ENCODE data around the gene CRAMP1.
A peak's percentile ranks its signal among the peaks of the same experiment; 100 is the strongest.
"Not testable (repeated sequence)": the region's sequence is repeated elsewhere in the genome, so short reads cannot be mapped to it uniquely, and the experiment has no call there.

CRAMP1 gene, protein sequence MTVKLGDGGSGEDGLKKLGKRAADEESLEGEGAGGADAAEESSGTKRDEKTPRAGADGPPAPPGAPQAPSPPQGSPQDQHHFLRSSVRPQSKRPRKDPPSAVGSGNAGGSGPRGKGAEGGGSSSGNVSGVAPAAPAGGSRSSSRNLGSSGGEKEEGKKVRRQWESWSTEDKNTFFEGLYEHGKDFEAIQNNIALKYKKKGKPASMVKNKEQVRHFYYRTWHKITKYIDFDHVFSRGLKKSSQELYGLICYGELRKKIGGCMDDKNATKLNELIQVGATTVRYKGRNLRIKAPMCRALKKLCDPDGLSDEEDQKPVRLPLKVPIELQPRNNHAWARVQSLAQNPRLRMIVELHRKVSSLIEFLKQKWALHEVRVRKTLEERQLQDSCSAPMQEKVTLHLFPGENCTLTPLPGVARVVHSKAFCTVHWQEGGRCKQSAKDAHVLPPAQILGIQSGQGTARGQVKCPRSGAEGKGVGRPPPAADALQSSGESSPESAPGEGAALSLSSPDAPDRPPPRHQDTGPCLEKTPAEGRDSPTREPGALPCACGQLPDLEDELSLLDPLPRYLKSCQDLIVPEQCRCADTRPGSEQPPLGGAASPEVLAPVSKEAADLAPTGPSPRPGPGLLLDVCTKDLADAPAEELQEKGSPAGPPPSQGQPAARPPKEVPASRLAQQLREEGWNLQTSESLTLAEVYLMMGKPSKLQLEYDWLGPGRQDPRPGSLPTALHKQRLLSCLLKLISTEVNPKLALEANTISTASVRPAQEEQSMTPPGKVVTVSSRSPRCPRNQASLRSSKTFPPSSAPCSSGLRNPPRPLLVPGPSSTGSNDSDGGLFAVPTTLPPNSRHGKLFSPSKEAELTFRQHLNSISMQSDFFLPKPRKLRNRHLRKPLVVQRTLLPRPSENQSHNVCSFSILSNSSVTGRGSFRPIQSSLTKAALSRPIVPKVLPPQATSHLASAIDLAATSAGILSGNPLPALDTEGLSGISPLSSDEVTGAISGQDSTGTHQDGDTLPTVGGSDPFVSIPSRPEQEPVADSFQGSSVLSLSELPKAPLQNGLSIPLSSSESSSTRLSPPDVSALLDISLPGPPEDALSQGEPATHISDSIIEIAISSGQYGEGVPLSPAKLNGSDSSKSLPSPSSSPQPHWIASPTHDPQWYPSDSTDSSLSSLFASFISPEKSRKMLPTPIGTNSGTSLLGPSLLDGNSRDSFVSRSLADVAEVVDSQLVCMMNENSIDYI (N-terminal part only)

DNA sequence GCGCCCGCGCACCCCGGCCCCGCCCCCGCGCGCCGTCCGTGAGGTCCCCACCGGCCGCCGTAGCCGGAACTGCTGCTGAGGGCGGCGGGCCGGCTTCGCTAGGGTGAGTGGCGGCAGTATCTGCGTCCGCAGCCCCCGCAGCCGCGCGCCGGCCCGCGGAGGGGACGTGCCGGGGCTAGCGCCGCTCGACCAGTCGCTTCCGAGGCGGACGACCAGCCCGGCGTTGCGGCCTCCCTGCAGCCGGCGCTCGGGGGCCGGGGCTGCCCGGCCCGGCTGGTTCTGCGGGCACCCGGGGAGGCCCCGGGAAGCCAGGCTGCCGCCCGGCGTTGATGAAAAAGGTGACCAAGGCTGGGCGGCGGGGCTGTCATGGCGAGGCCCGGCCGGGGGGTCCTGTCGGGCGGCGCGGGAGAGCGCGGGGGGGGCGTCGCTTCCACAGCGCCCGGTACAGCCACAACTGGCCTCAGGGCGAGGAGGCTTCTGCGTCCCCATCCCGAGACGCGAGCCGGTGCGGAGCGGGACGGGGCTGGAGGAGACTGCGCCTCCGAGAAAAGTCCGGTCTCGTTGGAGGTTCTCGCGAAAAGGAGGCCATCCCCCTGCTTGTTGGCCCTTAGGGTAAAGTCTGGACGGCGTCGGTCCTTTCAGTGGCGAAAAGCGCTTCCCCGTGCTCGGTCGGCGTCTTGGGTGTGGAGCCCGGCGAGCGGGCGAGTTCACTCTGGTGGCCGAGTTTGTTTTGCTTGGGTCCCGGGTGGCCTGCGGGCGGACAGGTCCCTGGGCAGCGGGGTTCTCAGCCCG lies at the start of gene CRAMP1:
Gene CRAMP1, plus strand, starts transcription at position 41 of the 792 bp plus-strand sequence. CDS start 2,280 bp downstream, outside the sequence.
- DNase-seq, result peak in 1 of 2 experiments; percentile 32

DNA sequence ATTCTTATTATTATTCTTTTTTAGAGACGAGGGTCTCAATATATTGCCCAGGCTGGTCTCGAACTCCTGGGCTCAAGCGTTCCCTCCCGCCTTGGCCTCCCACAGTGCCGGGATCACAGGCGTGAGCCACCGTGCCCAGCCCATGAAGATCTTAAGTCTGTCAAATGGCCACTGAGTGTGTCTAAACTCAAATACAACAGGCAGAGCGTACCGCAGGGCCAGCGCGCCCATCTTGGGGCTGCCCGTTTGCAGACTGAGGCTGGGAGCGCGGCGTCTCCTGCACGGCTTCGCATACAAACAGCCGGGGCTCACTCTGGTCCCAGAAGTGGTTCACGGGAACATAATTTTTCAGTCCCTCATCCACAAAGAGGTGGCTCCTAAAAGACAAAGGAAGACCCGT lies 48.4 kb upstream of the CRAMP1 start:
- DNase-seq, result no peak

DNA sequence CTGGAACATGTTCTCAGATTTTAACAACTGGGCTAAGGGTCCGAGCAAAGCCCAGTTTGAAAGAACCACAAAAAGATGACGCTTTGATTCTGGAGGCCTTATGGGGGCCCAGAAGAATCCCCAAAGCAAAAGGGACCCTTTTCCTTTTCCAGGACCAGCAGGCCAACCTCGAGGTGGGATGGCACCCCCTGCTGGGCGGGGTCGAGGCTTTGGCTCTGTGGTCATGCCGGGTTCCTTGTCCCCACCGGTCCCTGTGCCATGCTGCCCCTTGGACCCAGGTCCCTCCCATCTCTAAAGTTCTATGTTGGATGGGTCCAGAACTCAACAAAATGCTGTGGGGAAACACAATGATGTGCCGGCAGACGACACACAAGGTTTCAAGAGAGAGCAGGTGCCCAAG lies 47.8 kb upstream of the CRAMP1 start:
- no peak for DNase-seq

DNA sequence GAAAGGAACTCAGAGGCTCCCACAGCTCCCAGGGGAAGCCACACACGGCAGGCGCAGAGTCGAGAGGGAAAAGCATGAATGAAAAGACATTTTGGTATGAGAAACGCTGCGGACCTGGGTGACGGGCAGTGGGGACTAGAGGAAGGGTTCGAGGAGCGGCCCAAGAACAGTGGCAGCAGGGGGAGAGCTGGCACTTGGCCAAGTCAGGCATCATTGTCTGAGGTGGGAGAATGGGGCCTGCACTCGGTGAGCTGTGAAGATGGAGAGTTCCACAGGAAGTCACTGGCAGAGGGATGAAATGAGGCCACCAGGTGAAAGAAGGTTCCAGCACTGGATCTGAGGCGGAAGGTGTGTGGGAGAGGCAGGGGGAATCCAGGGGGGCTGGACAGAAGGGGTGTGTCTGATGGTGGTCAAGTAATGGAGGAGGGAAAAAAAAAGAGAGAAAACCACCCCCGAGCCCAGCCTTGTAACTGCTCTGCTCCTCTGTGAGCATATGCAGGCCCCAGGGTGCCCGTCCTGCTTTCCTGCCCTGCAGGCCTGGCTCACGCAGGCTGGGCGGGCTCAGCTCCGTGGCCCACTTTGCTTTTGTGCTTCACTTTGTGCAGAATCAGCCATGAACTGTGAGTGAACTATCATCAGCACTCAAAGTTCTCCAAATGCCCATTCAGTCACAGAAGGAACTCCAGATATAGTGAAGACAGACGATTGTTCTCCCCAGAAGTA lies 46.9 kb upstream of the CRAMP1 start:
- DNase-seq, result no peak

DNA sequence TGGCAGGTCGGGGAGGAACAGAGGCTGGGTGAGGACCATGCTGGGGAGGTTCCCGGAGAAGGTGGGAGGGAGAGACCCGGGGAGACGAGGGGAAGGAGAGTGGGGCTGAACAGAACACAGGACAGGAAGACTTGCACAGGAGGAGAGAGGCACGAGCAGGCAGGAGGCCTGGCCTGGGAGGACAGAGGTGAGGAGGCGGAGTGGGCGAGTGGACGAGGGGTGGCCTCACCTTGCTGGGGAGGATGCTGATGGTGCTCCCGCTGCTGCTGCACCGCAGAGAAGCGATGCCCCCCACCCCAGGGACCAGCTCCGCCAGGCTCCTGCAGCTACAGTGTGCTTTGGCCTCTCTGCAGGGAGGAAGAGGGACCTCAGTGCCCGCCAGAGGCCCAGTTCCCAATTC lies 44.2 kb upstream of the CRAMP1 start:
- no peak for DNase-seq

DNA sequence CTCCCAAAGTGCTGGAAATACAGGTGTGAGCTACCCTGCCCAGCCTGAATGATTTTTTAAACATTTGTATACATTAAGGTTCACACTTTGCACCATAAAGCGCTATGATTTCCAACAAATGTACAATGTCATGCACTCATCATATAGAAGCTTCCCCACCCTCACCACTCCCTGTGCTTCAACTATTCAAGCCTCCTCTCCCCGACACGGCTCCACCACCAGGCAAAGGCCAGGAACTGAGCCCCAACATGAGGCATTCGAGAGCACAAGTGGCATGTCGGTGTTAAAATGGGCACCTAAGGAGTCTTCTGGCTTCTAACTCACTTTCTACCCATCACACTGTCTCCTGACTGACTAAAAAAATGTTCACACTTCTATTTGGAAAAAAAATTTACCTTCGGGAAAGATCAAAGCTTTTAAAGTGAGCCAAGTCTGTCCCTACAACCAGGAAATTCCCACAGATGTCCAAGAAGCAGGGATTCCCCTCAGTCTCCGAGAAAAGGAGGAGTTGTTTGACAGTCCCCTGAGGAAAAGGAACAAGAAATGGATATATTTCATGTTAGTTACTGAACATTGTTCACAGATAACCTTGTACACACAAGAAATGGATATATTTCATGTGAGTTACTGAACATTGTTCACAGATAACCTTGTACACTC lies 41.0 kb upstream of the CRAMP1 start:
- DNase-seq, result no peak

DNA sequence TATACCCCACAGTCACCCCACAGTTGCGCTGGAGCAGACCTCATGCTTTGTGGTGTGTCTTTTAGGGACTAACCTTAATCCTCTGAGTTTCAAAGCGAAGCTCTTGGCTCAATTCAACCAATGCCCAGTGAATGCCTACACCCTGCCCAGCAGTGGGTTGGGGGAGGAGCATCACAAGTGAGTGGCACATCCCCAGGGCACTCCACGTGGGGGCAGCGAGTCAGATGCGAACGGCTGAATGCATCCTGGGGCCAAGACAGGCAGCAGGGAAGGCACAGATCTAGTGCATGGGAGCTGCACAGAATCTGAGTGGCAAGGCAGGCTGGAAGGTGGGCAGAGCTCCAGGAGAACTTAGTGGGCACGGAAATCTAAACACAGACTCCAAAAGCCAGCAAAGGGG lies 39.5 kb upstream of the CRAMP1 start:
- DNase-seq, result no peak

DNA sequence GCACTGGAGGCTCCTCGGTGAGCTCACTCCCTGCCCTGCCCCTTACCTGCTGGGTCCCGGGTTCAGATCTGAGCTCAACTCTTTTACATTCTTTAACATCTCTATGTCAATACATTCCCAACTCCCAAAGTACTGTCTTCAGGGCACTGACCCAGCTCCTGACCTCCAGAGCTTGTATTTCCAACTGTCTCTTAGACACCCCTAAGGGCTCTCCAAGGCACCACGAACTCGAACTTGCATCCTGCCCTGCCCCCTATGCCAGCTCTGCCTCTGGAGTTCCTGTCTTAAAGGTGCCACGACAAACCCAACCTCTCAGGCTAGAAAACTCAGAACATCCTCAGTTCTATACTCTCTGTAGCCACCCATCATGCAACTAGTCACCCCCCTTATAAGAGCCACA lies 38.9 kb upstream of the CRAMP1 start:
- no peak for DNase-seq

DNA sequence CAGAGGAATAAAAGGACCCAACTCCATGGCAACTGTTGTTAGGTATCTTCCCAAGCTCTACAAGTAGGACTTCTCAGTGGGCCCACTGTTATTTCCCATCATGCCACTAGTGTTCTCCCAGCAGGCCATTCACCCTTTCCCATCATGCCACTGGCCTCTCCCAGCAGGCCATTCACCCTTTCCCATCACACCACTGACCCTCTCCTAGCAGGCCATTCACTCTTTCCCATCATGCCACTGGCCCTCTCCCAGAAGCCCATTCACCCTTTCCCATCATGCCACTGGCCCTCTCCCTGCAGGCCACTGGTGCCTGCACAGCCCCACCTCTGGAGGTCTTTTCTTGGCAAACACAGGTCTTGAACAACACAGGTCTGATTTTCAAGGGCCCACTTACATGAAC lies 36.6 kb upstream of the CRAMP1 start:
- DNase-seq, result no peak

DNA sequence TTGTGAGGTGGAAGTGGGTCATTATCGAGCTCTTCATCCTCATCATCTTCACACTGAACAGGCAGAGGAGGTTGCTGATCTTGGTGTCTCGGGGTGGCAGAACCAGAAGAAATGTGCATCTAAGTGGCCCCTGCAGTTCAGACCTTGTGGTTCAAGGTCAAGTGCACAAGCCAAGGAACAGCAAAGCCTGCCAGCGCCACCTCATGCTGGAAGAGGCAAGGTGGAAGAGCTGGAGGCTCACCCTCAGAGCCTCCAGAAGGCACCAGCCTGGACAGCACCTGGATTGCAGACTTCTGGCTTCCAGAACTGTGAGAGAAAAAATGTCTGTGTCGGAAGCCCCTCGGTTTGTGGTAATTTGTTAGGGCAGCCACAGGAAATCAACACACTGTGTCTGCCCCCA lies 32.9 kb upstream of the CRAMP1 start:
- no peak for DNase-seq

DNA sequence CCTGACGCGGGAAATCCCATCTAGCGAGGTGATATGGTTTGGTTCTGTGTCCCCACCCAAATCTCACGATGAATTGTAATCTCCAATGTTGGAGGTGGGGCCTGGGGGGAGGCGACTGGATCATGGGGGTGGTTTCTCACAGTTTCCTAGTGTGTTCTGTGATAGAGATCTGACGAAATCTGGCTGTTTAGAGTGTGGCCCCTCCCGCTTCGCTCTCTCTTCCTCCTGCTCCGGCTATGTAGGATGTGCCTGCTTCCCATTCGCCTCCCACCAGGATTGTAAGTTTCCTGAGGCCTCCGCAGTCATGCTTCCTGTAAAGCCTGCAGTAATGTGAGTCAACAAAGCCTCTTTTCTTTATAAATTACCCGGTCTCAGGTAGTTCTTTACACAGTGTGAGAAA lies 31.9 kb upstream of the CRAMP1 start:
- DNase-seq, result no peak

DNA sequence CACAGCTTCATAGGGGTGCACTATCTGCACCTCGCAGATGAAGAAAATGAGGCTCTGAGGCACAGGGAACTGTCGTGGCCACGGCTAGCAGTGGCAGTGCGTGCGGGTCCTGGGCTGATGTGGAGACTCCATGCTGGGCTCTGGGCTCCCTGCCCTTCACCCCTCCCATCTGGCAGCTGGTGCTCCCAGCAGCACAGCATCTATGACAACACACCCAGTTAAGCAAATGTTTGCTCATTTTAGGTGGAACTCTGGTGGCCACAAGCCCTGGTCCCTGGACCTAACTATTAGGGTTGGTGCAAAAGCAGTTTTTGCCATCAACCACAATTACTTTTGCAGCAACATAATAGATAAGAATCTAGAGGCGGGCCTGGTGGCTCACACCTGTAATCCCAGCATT lies 31.2 kb upstream of the CRAMP1 start:
- DNase-seq, result no peak

DNA sequence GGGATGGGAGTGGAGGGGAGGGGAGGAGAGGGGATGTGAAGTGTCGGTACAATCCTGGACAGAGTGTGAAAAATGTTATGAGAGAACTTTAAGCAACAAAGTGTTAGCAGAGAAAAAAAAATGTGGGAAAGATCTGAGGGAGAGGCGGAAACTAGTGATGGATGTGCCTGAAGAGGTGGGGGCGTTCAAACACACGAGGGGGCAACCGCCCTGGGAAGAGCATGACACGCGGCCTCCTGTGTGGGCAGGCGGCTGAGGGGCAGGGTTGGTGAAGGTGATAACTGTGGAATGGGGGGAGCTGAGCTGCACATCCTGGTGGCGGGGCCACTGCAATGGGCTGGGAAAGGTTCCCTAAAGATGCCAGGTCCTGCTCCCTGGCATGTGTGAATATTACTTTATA lies 30.4 kb upstream of the CRAMP1 start:
- DNase-seq, result no peak

DNA sequence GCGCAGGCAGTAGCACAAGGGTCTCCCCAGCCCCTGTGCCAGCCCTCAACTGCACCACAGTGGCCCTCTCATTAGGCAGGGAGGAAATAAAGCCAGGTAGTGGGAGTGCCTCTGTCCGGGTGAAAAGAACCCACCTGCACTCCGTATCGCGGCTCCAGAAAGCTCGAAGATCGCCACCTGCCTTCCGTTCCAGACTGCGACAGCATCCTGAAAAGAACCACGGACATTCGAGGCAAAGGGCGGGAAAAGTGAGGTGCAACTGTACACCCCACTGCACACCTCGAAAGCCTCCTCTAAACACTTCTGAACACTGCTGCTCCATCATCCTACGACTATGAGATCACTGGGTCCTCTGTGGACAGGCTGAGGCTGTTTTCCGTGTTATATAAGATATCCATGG lies 29.0 kb upstream of the CRAMP1 start:
- no peak for DNase-seq

DNA sequence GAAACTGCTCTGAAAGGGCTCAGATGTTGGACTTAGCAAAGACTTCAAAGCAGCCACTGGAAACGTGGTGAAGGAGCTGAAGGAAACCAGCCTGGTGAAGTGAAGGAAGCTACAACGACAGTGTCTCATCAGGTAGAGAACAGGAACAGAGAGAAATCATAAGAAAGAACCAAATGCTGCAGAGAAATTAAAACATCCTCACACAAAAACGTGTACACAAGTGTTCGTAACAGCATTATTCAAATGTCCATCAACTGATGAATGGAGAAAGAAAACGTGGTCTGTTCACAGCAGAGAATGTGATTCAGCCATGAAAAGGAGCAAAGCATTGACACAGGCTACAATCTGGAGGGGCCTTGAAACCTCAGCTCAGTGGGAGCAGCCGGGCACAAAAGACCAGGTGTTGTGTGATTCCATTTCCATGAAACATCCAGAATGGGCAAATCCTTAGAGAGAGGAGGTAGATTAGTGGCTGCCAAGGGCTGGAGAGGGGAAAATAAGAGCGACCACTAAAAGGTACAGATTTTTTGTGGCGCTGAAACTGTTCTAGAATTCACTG lies 27.2 kb upstream of the CRAMP1 start:
- DNase-seq, result no peak

DNA sequence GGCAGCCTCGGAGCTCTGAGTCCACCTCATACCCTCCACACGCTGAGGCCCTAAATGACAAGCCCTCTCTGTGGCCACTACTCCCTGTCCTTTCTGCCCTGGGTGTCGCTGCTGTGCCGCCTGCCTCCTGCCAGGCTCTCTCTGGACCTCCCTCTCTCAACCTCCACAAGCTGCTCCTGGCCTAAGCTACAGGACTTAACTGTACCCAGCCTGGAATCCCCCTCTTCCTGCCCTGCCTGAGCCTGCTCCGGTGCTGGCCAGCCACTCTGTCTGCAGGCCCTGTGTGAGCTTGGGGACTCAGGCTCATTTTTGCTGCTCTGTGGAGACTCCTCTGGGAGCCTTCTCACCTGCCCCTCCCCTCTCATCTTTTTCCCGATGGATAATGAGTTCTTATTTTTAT lies 21.8 kb upstream of the CRAMP1 start:
- DNase-seq, result no peak

DNA sequence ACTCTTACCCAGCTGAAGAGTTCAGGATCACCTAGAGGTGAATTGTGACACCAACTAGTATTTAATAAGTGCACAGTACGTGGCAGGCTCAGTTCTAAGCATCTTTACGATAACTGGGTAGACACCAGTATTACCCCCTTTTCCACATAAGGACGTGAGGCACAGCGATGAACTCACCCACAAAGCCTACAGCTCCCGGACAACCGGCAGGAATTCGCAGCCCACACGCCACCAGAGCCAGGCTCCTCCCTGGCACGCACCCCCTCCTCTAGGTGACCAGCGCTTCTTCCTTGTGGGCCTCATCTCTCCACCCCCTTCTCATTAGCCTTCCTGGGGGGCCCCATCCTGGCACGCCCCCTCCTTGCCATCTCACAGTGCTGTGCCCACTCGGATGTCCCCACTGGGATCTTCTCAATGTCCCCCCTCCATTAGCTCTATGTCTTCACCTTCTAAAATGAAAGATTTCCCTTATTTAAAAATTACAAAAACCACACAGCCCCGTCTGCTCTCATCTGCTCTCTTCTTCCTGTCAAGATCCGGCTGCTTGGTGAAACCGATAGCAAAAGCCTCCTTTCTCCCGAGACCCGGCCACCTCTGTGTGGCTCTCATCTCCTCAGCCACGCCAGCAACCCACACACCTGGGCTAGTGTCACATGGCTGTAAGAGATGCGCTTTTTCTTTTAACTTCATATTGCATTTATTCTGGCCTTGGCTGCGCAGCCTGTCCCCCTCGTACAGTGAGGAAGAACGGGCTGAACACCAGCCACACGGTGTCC lies 21.0 kb upstream of the CRAMP1 start:
- DNase-seq, result no peak

DNA sequence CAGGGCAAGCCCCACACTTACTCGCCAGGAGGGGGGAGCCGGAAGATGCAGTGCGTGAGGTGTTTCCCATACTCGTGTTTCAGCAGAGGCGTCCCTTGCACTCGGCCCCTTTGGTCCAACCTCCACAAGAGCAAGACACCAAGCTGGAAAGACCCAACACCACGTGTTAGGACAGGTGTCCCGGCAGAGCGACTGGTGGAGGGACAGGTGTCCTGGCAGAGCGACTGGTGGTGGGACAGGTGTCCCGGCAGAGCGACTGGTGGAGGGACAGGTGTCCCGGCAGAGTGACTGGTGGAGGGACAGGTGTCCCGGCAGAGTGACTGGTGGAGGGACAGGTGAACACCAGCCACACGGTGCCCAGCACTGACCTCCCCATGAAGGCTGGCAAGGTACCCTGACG lies 19.7 kb upstream of the CRAMP1 start:
- no peak for DNase-seq

DNA sequence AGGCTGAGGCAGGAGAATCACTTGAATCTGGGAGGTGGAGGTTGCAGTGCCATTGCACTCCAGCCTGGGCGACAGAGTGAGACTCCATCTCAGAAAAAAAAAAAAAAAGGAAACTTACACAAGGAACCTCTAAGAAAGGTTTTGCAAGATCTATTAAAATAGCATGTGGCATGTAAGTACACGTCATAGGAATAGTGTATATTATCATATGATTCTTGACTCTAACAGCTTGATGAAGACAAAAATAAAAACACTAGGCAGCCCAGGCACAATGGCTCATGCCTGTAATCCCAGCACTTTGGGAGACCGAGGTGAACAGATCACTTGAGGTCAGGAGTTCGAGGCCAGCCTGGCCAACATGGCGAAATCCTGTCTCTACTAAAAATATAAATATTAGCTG lies 16.6 kb upstream of the CRAMP1 start:
- not testable (repeated sequence) for DNase-seq

DNA sequence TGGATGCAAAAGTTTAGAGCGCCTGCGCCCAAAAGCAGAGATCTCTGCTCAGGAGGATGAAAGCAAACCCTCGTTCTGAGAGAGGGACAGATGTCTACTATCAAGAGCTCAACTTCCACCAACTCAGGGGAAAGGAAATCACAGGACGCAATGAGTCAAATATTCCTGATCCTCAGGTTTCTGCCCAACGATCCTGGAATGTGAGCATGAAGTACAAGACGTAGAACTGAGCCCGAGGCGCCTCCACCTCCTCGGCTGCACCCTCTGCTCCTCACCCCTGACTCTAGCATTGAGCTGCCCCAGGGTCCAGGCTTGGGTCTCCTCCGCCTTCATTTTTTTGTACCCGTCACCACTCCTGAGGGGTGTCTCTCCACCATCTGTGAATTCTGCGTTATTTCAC lies 15.6 kb upstream of the CRAMP1 start:
- no peak for DNase-seq

Measured in NCI-H524 (cell line).